Choroid plexus epithelial cell (primary cell): ENCODE data around the gene MVB12A.

ENCODE experiments used
- DNase-seq: peaks from one replicate; pipeline ENCODE4 v3.0.0-alpha.2; 2010; ENCODE audit warnings: low read depth
- H3K4me3 ChIP-seq: 2 replicates; pipeline ENCODE4 v1.5.1; 2011; ENCODE audit warnings: low read depth, mild to moderate bottlenecking, control low read depth, low read length, moderate library complexity
- TF ChIP-seq, protein P1 (sequence below): conservative IDR thresholded peaks from 2 replicates; pipeline ENCODE4 v1.5.1; 2011; ENCODE audit warnings: low read depth, mild to moderate bottlenecking, control low read depth, inconsistent platforms, low read length, moderate library complexity

Gene MVB12A

DNA sequence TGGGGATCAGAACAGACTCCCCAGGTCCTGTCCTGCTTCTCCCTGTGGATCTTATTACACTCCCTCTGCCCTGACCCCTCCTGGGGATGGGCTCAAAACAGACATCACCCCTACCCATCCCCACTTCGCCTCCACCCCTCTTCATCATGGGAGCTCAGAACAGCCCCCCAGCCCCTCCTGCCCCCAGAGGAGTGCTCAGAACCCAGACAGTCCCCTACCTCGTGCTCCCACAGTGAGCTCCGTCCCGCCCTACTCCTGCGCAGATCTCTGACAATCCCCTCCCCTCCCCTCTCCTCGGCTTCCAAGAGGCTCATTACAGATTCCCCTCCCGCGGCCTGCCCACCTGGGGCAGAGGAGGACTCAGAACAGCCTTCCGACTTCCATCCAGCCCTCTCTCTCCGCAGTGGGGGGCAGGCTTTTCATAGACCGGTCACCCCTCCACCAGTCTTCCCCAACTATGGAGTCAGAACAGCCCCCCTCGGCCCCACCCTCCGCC, 34.8 kb downstream of the MVB12A start:
- no peak overlapping the region for H3K4me3 ChIP-seq
- DNase-seq, result no peak
- TF ChIP-seq, protein P1, sequence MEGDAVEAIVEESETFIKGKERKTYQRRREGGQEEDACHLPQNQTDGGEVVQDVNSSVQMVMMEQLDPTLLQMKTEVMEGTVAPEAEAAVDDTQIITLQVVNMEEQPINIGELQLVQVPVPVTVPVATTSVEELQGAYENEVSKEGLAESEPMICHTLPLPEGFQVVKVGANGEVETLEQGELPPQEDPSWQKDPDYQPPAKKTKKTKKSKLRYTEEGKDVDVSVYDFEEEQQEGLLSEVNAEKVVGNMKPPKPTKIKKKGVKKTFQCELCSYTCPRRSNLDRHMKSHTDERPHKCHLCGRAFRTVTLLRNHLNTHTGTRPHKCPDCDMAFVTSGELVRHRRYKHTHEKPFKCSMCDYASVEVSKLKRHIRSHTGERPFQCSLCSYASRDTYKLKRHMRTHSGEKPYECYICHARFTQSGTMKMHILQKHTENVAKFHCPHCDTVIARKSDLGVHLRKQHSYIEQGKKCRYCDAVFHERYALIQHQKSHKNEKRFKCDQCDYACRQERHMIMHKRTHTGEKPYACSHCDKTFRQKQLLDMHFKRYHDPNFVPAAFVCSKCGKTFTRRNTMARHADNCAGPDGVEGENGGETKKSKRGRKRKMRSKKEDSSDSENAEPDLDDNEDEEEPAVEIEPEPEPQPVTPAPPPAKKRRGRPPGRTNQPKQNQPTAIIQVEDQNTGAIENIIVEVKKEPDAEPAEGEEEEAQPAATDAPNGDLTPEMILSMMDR, result no peak

DNA sequence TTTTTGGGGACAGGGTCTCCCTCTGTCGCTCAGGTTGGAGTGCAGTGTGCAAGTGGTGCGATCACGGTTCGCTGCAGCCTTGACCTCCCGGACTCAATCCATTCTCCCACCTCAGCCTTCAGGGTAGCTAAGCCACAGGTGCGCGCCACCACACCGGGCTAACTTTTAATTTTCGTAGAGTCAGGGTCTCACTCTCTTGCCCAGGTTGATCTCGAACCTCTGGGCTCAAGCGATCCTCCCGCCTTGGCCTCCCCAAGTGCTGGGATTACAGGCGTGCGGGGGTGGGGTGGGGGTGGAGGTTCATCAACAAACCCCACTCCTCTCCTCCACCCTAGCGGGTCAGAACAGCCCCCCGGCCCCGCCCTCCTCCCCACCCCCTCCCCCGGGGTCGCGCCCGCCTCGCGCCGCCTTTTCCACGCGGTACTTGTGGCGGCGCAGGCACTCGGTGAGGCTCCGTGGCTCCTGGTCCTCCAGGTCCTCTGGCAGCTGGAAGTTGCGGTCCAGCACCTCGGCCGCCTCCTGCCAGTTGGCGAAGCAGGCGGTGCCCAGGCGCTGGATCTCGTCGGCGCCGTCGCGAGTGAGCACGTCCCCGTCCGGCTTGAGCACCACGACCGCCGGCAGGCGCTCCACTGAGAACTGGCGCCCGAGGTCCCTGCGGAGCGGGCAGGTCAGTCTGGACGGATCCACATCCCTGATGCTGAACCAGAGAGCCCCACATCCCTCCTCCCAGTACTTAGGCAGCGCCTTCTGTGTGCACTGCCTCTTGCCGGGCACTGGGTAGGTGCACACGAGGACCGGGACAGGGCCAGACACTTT, 35.7 kb downstream of the MVB12A start:
- H3K4me3 ChIP-seq, result no peak overlapping the region
- no peak for DNase-seq
- TF ChIP-seq, protein P1, result no peak

DNA sequence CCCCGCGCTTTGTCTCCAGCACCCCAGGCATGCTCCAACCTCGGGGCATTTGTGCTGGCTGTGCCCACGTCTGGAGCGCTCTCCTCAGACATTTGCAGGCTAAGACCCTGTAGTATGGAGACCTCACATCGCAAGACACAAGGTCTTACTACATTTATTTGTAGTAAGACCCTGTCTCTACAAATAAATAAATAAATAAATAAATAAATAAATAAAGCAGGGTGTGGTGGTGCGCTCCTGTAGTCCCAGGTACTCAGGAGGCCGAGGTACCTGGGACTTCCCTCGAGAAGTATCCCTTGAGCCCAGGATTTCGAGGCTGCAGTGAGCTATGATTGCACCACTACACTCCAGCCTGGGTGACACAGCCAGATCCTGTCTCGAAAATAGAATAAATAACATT, 36.3 kb downstream of the MVB12A start:
- DNase-seq, result no peak
- no peak overlapping the region for H3K4me3 ChIP-seq
- TF ChIP-seq, protein P1, result no peak

DNA sequence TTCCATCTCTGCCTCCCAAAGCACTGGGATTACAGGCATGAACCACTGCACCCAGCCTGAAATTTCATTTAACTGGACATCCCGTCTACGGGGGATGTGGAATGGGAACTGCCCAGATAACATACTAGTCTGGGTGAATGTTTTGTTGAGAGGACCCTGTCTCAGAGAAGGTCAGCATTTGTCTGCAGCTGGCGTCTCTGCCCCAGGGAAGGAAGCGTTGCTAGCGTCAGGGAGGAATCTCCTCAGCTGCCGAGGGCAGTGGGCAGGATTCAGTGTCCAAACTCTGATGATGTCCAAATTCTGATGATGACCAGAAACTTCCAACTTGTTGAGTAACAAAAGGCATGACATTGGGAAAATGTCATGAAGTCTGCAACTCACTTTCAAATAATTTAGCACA, 37.8 kb downstream of the MVB12A start:
- TF ChIP-seq, protein P1, result no peak
- no peak for DNase-seq
- H3K4me3 ChIP-seq, result no peak overlapping the region

DNA sequence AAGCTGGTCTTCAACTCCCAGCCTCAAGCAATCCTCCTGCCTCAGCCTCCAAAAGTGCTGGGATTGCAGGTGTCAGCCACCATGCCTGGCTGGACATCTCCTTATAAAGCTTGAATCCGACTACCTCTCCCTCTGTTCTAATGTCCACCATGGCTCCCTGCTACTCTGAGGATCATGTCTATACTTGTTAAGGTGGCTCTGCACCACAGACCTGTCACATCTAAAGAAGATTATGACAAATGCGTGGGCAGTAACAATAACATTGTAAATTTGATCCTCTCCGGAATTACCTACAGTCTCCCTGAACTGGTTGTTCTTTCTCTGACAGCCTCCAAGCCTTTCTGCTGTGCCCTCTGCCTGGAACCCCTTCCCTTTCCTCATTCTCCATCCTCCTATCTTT, 39.1 kb downstream of the MVB12A start:
- no peak for DNase-seq
- TF ChIP-seq, protein P1, result no peak
- no peak overlapping the region for H3K4me3 ChIP-seq

DNA sequence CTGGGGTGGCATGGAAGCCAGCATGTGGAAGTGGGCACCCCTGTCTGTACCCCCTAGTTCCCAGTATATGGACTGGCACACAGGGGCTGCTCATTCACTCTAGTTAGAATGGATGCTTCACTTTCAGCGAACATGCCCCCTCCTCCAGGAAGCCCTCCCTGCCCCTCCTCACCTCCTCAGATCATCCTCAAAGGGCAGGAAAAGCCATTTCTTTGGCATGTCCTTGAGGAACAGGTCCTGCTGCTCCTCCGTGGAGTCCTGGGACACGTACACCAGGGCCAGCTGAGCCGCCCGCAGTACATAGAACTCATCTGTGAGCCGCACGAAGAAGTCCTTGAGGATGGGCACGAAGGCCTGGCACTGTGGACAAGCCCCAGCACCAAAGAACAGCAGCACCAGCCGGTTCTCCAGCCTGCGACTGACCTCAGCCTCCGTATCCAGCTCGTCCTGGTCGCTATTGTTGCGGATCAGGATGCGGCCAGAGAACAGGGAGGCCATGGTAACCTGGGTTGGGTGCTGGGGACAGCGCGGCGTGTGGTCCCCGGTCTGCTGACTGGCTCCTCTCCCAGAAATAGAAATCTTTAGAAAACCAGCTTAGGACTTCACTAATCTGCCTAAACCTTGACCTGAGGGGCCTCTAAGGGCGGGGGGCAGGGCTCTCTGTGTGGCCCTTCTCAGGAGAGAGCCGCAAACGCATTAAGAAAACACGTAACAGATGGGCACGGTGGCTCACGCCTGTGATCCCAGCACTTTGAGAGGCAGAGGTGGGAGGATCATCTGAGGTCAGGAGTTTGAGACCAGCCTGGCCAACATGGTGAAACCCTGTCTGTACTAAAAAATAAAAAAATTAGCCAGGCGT, 40.8 kb downstream of the MVB12A start, which contains the start of gene NXNL1:
NXNL1 (minus strand) TSS at position 555 of the 859 bp plus-strand sequence; CDS start at position 498, 57 bp downstream.
- no peak for DNase-seq
- TF ChIP-seq, protein P1, result no peak
- H3K4me3 ChIP-seq, result no peak within 1 kb of the TSS
